GM23338 (cell line): ENCODE measurements around the gene PRAC1. TPM values are rescaled to one million over a fixed set of nuclear protein-coding genes. Genes with fewer than 3 reads are reported as not detected.
A peak's percentile ranks its signal among the peaks of the same experiment; 100 is the strongest.

Source experiments
- ATAC-seq: fragments of 200-7000 bp; cut with Tn5 transposase; 3 replicates; pipeline ENCODE4 v1.9.1; 2020
- DNase-seq: peaks from one replicate; pipeline ENCODE4 v3.0.0-alpha.2; 2015; ENCODE audit warnings: low spot score
- H2AFZ ChIP-seq: fragments of 200-600 bp; sonication (generic); 2 replicates; pipeline ENCODE4 v1.8.0; 2016; ENCODE audit warnings: antibody characterized with exemption, mild to moderate bottlenecking, moderate library complexity
- H3F3A ChIP-seq: fragments of 200-600 bp; sonication (generic); replicated peaks from 2 replicates; pipeline ENCODE4 v1.8.0; 2017; ENCODE audit warnings: antibody characterized with exemption, mixed run types, low read depth
- H3K27ac ChIP-seq: fragments of 200-600 bp; sonication (generic); 2 replicates; pipeline ENCODE4 v1.6.1; 2016; ENCODE audit warnings: low read depth
- H3K27me3 ChIP-seq: fragments of 200-600 bp; sonication (generic); 2 replicates; pipeline ENCODE4 v1.8.0; 2016; ENCODE audit warnings: mild to moderate bottlenecking, mixed run types, moderate library complexity; ENCODE audit not compliant: insufficient read depth
- H3K36me3 ChIP-seq: fragments of 200-600 bp; sonication (generic); 2 replicates; pipeline ENCODE4 v1.8.0; 2016; ENCODE audit warnings: mild to moderate bottlenecking; ENCODE audit not compliant: insufficient read depth
- H3K4me1 ChIP-seq: fragments of 200-600 bp; sonication (generic); 2 replicates; pipeline ENCODE4 v1.8.0; 2016; ENCODE audit warnings: mild to moderate bottlenecking, moderate library complexity; ENCODE audit not compliant: insufficient read depth
- H3K4me2 ChIP-seq: fragments of 200-600 bp; sonication (generic); 2 replicates; pipeline ENCODE4 v1.7.1; 2017; ENCODE audit warnings: mixed run types
- H3K4me3 ChIP-seq: fragments of 200-600 bp; sonication (generic); 2 replicates; pipeline ENCODE4 v1.6.1; 2016; ENCODE audit warnings: mixed run types
- H3K79me2 ChIP-seq: fragments of 200-600 bp; sonication (generic); replicated peaks from 2 replicates; pipeline ENCODE4 v1.8.0; 2017; ENCODE audit warnings: mild to moderate bottlenecking; ENCODE audit not compliant: insufficient read depth
- H3K9me2 ChIP-seq: fragments of 200-600 bp; sonication (generic); 2 replicates; pipeline ENCODE4 v1.8.0; 2017; ENCODE audit not compliant: insufficient read depth
- H4K20me1 ChIP-seq: fragments of 200-600 bp; sonication (generic); replicated peaks from 2 replicates; pipeline ENCODE4 v1.8.0; 2017; ENCODE audit warnings: mild to moderate bottlenecking; ENCODE audit not compliant: insufficient read depth
- H3K27ac Mint-ChIP-seq: 2 replicates; pipeline ENCODE4 v1.8.0; 2020; ENCODE audit warnings: inconsistent platforms, mild to moderate bottlenecking, moderate library complexity, mixed read lengths
- H3K27me3 Mint-ChIP-seq: 3 replicates; pipeline ENCODE4 v1.8.0; 2022; ENCODE audit warnings: low read depth, mild to moderate bottlenecking, moderate library complexity, mixed read lengths, inconsistent platforms; ENCODE audit not compliant: insufficient read depth, poor library complexity
- H3K36me3 Mint-ChIP-seq: 3 replicates; pipeline ENCODE4 v1.8.0; 2021; ENCODE audit warnings: low read depth, mild to moderate bottlenecking, inconsistent platforms, moderate library complexity, mixed read lengths
- H3K4me1 Mint-ChIP-seq: 3 replicates; pipeline ENCODE4 v1.8.0; 2020; ENCODE audit warnings: mild to moderate bottlenecking, inconsistent platforms, mixed read lengths
- H3K4me3 Mint-ChIP-seq: 3 replicates; pipeline ENCODE4 v1.8.0; 2021; ENCODE audit warnings: moderate library complexity, mild to moderate bottlenecking, inconsistent platforms, mixed read lengths
- H3K9me3 Mint-ChIP-seq: 3 replicates; pipeline ENCODE4 v1.8.0; 2020; ENCODE audit warnings: moderate library complexity, mild to moderate bottlenecking, inconsistent platforms, mixed read lengths
- CREB1 ChIP-seq: fragments of 250-450 bp; sonication (Bioruptor Pico); IDR thresholded peaks from 2 replicates; pipeline ENCODE4 v1.5.0; 2020; ENCODE audit warnings: low read depth, mild to moderate bottlenecking, moderate library complexity
- ETS1 ChIP-seq: IDR thresholded peaks from 2 replicates; pipeline ENCODE4 v1.6.1; 2016; ENCODE audit warnings: antibody characterized with exemption
- EZH2 ChIP-seq: fragments of 200-600 bp; sonication (generic); IDR thresholded peaks from one replicate; pipeline ENCODE4 v1.8.0; 2017; ENCODE audit warnings: antibody characterized with exemption, mild to moderate bottlenecking, low read depth; ENCODE audit not compliant: unreplicated experiment
- JUNB ChIP-seq: IDR thresholded peaks from one replicate; pipeline ENCODE4 v1.6.1; 2016; ENCODE audit warnings: antibody characterized with exemption; ENCODE audit not compliant: unreplicated experiment
- POLR2AphosphoS5 ChIP-seq: IDR thresholded peaks from 2 replicates; pipeline ENCODE4 v1.6.1; 2016; ENCODE audit warnings: antibody characterized with exemption, low read depth
- REST ChIP-seq: IDR thresholded peaks from one replicate; pipeline ENCODE4 v1.6.1; 2018; ENCODE audit warnings: antibody characterized with exemption; ENCODE audit not compliant: unreplicated experiment
- ZNF331 ChIP-seq: fragments of 250-450 bp; sonication (Bioruptor Pico); IDR thresholded peaks from 2 replicates; pipeline ENCODE4 v1.5.0; 2020; ENCODE audit warnings: low read depth, mild to moderate bottlenecking, moderate library complexity
- polyA plus RNA-seq: library from polyadenylated mRNA; unstranded; fragments of >200 nt; fragmentation: Nextera tagmentation; extraction: Ambion mirVana; gene quantifications from 2 replicates; pipeline ENCODE4 v1.2.1, GENCODE V29; 2016
- total RNA-seq: library from RNA; depleted of rRNA; stranded (reverse); fragments of >200 nt; shearing (Covaris generic); gene quantifications from 2 replicates; pipeline ENCODE4 v1.2.3, GENCODE V29; 2014

PRAC1 gene
- total and polyA plus RNA-seq, 2 experiments from 2014 or later: not detected

DNA sequence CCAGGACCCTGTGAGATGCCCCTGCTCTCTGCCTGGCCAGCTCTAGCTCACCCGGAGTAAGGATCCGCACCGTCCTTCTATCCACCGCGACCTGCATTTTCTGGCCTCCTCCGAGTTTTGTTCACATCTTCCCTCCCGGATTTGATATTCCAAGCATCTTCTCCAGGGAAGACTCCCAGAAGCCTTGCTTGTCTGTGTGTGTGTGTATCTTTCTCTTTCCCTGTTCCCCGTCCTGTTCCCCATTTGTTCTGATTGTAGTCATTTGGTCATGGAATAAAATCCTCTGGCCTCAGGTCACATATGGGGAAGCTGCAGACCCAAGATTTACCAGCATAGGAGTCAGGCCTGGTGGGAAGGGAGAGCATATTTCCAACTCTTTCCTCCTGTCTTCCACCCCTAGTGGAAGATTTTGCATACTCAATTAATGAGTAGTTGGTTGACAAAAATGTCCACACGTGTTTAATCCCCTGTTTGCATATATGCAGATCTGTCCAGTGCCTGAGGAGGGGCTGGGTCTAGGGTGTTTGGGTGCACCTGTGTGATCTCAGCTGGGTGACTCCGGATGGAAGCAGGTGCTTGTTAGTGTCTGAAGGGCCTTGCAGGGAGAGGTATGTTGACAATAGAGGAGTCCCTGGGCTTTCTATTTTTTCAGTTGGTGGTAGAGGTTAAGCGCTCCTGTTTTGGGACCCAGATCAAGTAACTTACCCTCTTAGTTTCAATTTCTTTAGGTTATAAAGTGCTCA is 1.9 kb downstream of the PRAC1 start:
- Mint-ChIP-seq H3K27ac (no peak overlapping the region), H3K27me3 (peaks cover 98% of the 10 kb centered on the region), H3K36me3 (no peaks in the 10 kb centered on the region), H3K4me3 (peak overlapping the region; percentile 73; the same call in 2 of the 3 replicates), H3K9me3 (no peaks in the 10 kb centered on the region; the same call in 2 of the 3 replicates), H3K4me1 (peaks cover 44% of the 10 kb centered on the region)
- H3K79me2 ChIP-seq: no peaks in the 10 kb centered on the region
- ATAC-seq (no peak), DNase-seq (no peak)
- no peaks in the 10 kb centered on the region for H3K9me2 ChIP-seq
- H2AFZ ChIP-seq: no peak overlapping the region
- H3K36me3 ChIP-seq: no peaks in the 10 kb centered on the region
- peak overlapping the region; percentile 75 for H3K4me2 ChIP-seq
- peaks cover 21% of the 10 kb centered on the region for H4K20me1 ChIP-seq
- H3K4me1 ChIP-seq: peaks cover 43% of the 10 kb centered on the region
- no peak overlapping the region for H3K27ac ChIP-seq
- H3F3A ChIP-seq: peaks cover 38% of the 10 kb centered on the region
- peaks cover 100% of the 10 kb centered on the region for H3K27me3 ChIP-seq
- H3K4me3 ChIP-seq: peak overlapping the region; percentile 57
- TF ChIP-seq ZNF331 (CRISPR knock-in tag): no peak
- TF ChIP-seq EZH2: peak; percentile 62

DNA sequence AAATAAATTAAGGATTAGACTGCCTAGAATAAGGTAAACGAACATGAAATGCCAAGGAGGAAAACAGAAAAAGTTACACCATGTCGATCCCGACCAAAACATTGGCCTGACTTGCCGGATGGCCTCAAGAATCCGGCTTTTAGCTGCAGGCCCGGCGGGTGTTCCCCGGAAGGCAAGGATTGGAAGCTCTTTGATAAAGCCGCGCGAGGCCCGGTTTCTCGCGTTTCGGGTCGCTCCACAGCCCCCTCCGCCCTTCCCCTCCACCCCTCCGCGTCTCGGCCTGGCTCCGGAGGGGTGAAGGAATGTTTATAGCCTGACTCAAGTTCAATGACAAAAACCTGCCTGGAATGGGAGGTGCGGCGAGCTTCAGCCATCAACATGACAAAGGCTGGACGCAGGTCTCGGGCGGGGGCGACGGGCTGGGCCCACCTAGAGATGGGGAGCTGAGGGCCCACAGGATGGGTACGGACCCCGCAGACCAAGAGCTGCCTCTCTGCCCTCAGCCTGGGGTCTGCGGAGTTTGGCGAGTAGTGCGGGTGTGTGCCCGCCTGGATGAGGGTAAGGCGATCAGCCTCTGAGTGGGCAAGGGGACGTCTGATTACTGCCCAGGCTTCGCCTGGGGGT is 2.6 kb downstream of the PRAC1 start:
- no peaks in the 10 kb centered on the region for H3K79me2 ChIP-seq
- DNase-seq (peak; percentile 95), ATAC-seq (peak; percentile 41)
- H3K4me3 ChIP-seq: peak overlapping the region; percentile 57
- Mint-ChIP-seq H3K9me3 (no peaks in the 10 kb centered on the region; the same call in 2 of the 3 replicates), H3K27ac (no peak overlapping the region), H3K4me3 (peak overlapping the region; percentile 73), H3K27me3 (peaks cover 95% of the 10 kb centered on the region), H3K36me3 (no peaks in the 10 kb centered on the region), H3K4me1 (peaks cover 44% of the 10 kb centered on the region)
- H2AFZ ChIP-seq: no peak overlapping the region
- TF ChIP-seq JUNB: no peak
- no peak for TF ChIP-seq REST
- TF ChIP-seq EZH2: peak; percentile 88
- TF ChIP-seq POLR2AphosphoS5: 0 out of 2 replicates have a peak, but pooled peaks have one; percentile 17
- TF ChIP-seq CREB1 (CRISPR knock-in tag): 0 out of 2 replicates have a peak, but pooled peaks have one; percentile 11
- TF ChIP-seq ZNF331 (CRISPR knock-in tag): no peak
- no peak for TF ChIP-seq ETS1
- H3K36me3 ChIP-seq: no peaks in the 10 kb centered on the region
- no peaks in the 10 kb centered on the region for H3K9me2 ChIP-seq
- H3K4me2 ChIP-seq: peak overlapping the region; percentile 75
- H3K4me1 ChIP-seq: peaks cover 43% of the 10 kb centered on the region
- H4K20me1 ChIP-seq: peaks cover 16% of the 10 kb centered on the region
- H3K27me3 ChIP-seq: peaks cover 100% of the 10 kb centered on the region
- H3K27ac ChIP-seq: no peak overlapping the region
- H3F3A ChIP-seq: peaks cover 35% of the 10 kb centered on the region
